UCSD-AML1 (cell line): ENCODE data around the gene PROSER1.
"Not testable (repeated sequence)": the region's sequence is repeated elsewhere in the genome, so short reads cannot be mapped to it uniquely, and the experiment has no call there.

Source experiments
- DNase-seq: peaks from one replicate; lab custom pipeline; 2025; ENCODE audit not compliant: unreplicated experiment; lab: John Stamatoyannopoulos, UW

The PROSER1 gene

DNA sequence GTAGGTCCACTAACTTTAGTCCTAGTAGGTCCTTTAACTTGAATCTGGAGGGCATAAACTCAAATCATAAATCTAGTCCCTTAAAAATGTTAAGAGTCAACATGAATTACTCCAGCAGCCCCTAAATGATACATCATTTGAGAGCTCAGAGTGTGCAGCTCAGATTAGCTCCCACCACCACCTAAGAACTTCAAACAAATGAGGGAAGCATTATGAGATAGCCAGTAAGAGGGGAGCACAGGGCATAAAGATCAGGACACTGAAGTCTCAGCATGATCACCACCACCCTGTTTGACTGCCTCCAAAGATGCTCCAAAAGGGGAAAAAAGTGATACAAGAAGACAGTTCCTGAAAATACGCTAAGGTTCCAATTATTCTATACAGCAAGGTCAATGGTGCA lies 5.7 kb downstream of the PROSER1 start:
- no peak for DNase-seq

GRCh38 chr13:39025433-39025839 lies 12.5 kb downstream of the PROSER1 start:
- no peak for DNase-seq

- DNase-seq = no peak
These were observed 14.1 kb downstream of the PROSER1 start for GRCh38 chr13:39023761-39024160.

DNA sequence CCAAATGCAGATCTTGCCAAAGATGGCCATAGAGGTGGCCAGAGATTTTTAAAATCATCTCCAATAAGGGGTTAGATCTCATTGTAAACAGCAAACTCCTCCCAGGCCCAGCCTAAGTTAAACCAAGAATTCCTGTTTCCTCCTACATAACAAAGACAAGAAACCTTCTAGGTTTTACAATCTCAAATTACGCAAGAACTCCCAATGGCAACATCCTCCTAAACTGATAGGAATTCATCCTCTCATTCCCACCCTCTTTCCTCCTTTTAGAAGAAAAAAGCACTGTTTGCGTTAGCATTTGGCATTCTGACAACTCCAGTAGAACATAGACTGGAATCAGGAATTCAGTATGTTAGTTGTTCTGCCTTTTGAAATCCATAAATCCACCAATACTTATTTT lies 14.6 kb downstream of the PROSER1 start:
- DNase-seq = no peak

DNA sequence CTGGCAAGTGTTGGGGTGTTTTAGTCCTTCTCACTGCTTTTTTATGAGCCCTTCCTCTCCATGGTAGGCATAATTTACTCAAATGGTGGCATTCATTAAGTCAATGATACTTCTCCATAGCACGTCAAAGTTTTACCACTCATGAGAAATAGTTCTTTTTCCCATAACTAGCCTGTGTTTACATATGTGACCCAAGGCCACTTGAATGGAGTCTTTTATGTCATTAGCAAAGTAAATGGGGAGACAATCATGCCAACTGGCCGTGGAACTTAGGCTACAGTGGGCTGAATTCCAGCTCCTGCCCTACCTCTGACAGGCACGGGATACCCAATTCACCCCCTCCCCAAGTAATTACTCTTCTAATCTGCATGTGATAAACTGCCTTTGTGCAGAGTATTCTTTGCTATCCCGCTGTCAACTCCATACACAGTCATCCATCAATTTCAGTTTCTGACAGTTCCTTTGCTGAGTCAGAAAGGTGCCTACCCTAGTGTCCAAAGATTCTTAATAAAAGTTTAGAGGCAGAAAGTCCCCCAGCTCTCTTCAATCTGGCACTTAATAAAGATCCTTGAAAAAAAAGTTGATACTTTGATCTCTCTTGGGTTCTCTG lies 16.9 kb downstream of the PROSER1 start:
- no peak for DNase-seq

DNA sequence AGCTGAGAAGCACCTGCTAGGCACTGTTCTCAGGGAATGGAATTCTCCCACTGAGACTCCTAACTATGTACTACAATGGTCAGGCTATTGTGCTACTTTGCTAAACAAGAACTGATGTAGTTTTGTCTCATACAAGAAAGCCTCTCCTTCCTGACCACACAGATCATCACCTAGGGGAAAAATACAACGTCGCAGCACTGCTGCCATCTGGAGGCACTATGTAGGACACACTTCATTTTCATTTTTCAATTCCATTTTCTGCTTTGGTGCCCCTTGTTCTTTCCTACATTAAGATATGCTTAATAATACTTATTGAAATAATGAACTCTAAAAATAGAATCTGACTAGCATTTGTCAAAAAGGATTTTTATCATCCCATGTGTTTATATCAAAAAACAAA lies 21.1 kb downstream of the PROSER1 start:
- no peak for DNase-seq

GRCh38 chr13:39016087-39016486 lies 21.8 kb downstream of the PROSER1 start:
- no peak for DNase-seq

GRCh38 chr13:39013462-39013861 lies 24.4 kb downstream of the PROSER1 start:
- no peak for DNase-seq

- no peak for DNase-seq
These were observed 25.3 kb downstream of the PROSER1 start for GRCh38 chr13:39012608-39013007.

DNA sequence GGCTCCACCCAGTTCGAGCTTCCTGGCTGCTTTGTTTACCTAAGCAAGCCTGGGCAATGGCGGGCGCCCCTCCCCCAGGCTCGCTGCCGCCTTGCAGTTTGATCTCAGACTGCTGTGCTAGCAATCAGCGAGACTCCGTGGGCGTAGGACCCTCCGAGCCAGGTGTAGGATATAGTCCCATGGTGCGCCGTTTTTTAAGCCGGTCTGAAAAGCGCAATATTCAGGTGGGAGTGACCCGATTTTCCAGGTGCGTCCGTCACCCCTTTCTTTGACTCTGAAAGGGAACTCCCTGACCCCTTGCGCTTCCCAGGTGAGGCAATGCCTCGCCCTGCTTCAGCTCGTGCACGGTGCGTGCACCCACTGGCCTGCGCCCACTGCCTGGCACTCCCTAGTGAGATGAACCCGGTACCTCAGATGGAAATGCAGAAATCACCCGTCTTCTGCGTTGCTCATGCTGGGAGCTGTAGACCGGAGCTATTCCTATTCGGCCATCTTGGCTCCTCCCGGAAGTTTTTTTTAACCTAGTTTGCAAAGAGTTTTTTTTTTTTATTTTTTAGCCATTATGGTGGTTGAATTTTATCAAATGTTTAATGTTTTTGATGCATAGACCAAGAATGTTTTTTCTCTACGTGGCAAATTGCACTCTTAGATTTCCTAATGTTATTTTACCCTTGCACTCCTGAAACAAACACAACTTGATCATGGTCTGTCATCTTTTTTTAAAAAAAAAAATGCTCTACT lies 31.3 kb downstream of the PROSER1 start:
- DNase-seq = not testable (repeated sequence)

- DNase-seq = no peak
These were observed 39.1 kb downstream of the PROSER1 start for GRCh38 chr13:38998739-38999138.

- DNase-seq = no peak
These were observed 44.5 kb downstream of the PROSER1 start for GRCh38 chr13:38993381-38993780.

GRCh38 chr13:38990693-38991092 lies 47.2 kb downstream of the PROSER1 start, which contains the start of gene STOML3:
Gene STOML3 (minus strand): TSS chr13:38990831. CDS start chr13:38990721, 110 bp downstream.
- DNase-seq = no peak

DNA sequence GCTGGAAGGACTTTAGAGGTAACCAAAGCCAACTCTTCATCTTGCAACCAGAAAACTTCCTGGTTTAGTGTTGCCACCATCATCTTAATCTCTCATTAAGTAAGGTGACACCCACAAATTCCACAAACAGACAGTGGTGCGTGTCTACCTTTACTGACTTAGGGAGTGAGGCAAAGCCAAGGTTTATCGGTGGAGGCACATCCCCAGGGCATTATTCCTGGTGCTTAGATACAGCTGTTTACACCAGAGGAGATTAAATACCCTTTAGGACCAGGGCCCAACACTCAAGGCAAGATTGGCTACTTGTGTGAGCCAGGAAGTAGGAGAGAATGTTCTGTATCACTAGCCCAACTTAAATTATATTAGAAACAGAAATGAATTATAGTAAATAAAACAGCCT lies 56.8 kb downstream of the PROSER1 start:
- no peak for DNase-seq

DNA sequence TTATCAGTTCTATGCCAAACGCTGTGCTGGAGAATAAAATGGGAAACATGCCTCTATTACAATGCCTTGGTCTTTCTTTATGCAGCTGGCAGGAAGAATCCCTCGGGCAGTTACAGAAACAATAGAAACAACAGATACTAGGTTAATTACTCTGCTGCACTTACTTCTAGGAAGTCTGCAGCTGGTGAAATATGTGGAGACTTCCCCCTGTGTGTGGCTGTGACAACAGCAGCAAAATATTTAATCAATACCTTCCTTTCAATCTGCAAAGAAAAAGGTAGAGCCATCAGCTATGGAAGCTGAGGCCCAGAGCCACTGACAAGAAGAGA lies 57.2 kb downstream of the PROSER1 start:
- no peak for DNase-seq

DNA sequence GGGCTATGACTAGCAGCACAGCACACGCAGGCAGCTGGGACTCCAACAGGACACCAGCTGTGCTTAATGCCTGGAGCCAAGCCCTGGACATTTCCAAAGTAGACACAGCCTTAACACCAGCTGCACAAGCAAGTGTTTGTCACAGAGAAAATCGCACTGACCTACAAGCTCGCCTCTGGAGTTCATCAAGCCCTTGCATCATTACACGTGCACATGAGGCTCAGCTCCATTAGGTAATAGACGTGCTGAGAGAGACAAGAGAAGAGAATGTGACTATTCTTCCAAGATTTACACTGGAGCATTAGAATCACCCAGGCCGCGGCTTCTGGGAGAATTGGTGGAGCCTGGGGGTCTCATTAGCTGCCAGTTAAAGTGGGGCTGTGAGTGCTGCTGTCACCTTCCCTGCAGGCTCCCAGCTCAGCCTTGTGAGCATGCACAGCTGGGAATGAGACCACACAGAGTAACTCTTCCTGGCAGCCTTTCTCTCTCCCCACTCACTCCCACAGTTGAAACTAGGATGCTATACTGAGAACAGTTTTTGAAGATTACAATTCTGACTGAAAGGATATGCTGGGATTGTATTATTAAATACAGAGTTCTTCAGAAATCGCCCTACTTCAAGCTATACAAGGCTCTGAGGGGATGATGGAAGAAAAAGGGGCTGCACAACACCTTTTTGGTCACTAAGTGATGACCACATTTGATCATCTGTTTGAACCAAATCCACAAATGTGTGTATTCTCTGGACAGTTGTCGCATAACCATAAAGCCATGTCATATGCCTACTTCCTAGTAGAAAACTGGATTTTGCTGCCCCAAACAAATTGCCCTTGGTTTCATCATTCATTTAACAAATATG lies 57.8 kb downstream of the PROSER1 start:
- DNase-seq = no peak

DNA sequence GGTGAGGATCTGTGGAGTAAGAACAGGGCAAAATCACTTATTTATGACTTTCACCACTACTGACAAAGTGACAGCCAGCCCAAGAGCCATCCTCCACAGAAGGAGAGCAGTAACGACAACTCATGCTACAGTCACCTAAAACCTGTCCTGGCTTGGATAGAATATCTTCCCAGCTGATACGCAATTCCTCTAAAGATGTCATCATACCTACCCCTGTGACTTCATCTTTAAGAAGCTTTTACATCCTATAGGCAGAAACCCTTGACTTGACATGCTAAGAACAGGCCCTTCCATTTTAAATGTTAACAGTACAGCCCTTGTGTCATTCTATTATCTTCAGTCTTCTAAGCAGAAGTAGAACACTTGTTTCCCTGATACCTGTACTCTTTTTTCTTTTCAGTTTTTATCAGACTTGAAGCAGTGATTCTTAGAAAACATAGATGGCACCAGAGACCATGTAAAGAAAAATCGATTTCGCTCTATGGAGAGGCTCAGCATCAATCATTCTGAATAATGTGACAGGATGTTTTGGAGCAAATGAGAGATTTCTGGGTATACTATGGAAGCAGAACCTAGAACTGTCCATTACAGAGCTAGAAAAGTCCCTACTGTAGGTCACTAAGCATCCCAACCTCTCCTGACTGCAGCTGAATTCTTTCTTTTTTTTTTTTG lies 67.4 kb downstream of the PROSER1 start:
- no peak for DNase-seq

GRCh38 chr13:38969187-38969586 lies 68.7 kb downstream of the PROSER1 start:
- no peak for DNase-seq

DNA sequence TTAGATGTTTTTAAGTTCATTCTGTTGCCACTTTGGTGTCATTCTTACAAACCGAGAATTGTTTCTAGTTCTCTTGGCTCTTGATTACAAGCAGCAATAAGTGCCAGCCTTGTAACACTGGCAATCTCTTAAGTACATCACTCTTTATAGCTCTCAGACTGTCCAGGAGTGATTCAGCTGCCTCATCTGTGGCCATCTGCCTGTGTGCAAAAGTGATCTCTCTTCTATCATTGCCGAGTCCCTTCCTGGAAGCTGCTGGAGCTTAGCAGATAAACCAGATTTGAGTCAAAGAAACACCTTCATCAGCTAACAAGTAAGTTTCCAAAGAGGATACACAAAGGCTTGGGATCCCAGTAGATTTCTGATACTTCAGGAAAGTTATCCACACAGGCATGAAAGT lies 70.4 kb downstream of the PROSER1 start:
- no peak for DNase-seq

- DNase-seq = no peak
These were observed 72.6 kb downstream of the PROSER1 start for GRCh38 chr13:38965281-38965680.

GRCh38 chr13:38960175-38960574 lies 77.7 kb downstream of the PROSER1 start:
- DNase-seq = no peak
